Karpas-422 (cell line): ENCODE data around the gene NME2. TPM values are rescaled to one million over a fixed set of nuclear protein-coding genes. Genes with fewer than 3 reads are reported as not detected.

ENCODE experiments used
- DNase-seq: peaks from one replicate; pipeline ENCODE4 v3.0.0-alpha.2; 2015
- H2AFZ ChIP-seq: fragments of 200-600 bp; sonication (generic); 2 replicates; pipeline ENCODE4 v1.6.1; 2014; ENCODE audit warnings: antibody characterized with exemption, low read length, mixed read lengths
- H3K27ac ChIP-seq: fragments of 200-600 bp; sonication (generic); 2 replicates; pipeline ENCODE4 v1.5.1; 2014; ENCODE audit warnings: mild to moderate bottlenecking, low read length, moderate library complexity
- H3K27me3 ChIP-seq: fragments of 200-600 bp; sonication (generic); 2 replicates; pipeline ENCODE4 v1.6.1; 2014; ENCODE audit warnings: low read length, mixed read lengths
- H3K36me3 ChIP-seq: fragments of 200-600 bp; sonication (generic); 2 replicates; pipeline ENCODE4 v1.6.1; 2014; ENCODE audit warnings: low read length, mixed read lengths; ENCODE audit not compliant: insufficient read depth
- H3K4me1 ChIP-seq: fragments of 200-600 bp; sonication (generic); 2 replicates; pipeline ENCODE4 v1.6.1; 2014; ENCODE audit warnings: mild to moderate bottlenecking, low read length, mixed read lengths
- H3K4me2 ChIP-seq: fragments of 200-600 bp; sonication (generic); 2 replicates; pipeline ENCODE4 v1.6.1; 2014; ENCODE audit warnings: low read length, low read depth, mild to moderate bottlenecking; ENCODE audit not compliant: poor library complexity, severe bottlenecking
- H3K4me3 ChIP-seq: fragments of 200-600 bp; sonication (generic); 2 replicates; pipeline ENCODE4 v1.5.1; 2014; ENCODE audit warnings: mild to moderate bottlenecking, antibody characterized with exemption, low read length, mixed read lengths
- H3K79me2 ChIP-seq: fragments of 200-600 bp; sonication (generic); 2 replicates; pipeline ENCODE4 v1.6.1; 2014; ENCODE audit warnings: mild to moderate bottlenecking, low read length, mixed read lengths
- H3K9ac ChIP-seq: fragments of 200-600 bp; sonication (generic); 2 replicates; pipeline ENCODE4 v1.6.0; 2014; ENCODE audit warnings: low read length
- H3K9me2 ChIP-seq: fragments of 200-600 bp; sonication (generic), shearing (Covaris generic); replicated peaks from 2 replicates; pipeline ENCODE4 v1.6.0; 2014; ENCODE audit warnings: mild to moderate bottlenecking, low read length, moderate library complexity; ENCODE audit not compliant: insufficient read depth
- H3K9me3 ChIP-seq: fragments of 300-700, 200-600 bp; sonication (generic); 2 replicates; pipeline ENCODE4 v1.6.1; 2014; ENCODE audit warnings: low read length, mixed read lengths
- H4K20me1 ChIP-seq: fragments of 200-600 bp; sonication (generic); 2 replicates; pipeline ENCODE4 v1.6.1; 2014; ENCODE audit warnings: mild to moderate bottlenecking, antibody characterized with exemption, low read length, low read depth; ENCODE audit not compliant: insufficient read depth
- total RNA-seq: library from RNA; depleted of rRNA; stranded (reverse); fragments of >200 nt; shearing (Covaris generic); gene quantifications from 2 replicates; pipeline ENCODE4 v1.2.3, GENCODE V29; 2014; ENCODE audit warnings: low replicate concordance; rRNA removed

Gene NME2
- total RNA-seq, 1 experiment from 2014 or later: 737 TPM

GRCh38 chr17:51200846-51201245 is 34.6 kb downstream of the NME2 start:
- no peak overlapping the region for H3K4me2 ChIP-seq
- no peak overlapping the region for H3K4me3 ChIP-seq
- H2AFZ ChIP-seq: no peak overlapping the region
- no peaks in the 10 kb centered on the region for H3K79me2 ChIP-seq
- H3K9ac ChIP-seq: no peak overlapping the region
- H4K20me1 ChIP-seq: no peaks in the 10 kb centered on the region
- DNase-seq: no peak
- H3K27me3 ChIP-seq: no peaks in the 10 kb centered on the region
- no peaks in the 10 kb centered on the region for H3K9me3 ChIP-seq
- no peak overlapping the region for H3K27ac ChIP-seq
- H3K36me3 ChIP-seq: peaks cover 47% of the 10 kb centered on the region
- no peaks in the 10 kb centered on the region for H3K4me1 ChIP-seq
- H3K9me2 ChIP-seq: no peaks in the 10 kb centered on the region

- peaks cover 63% of the 10 kb centered on the region for H3K36me3 ChIP-seq
- H3K4me2 ChIP-seq: no peak overlapping the region
- H3K27me3 ChIP-seq: no peaks in the 10 kb centered on the region
- no peaks in the 10 kb centered on the region for H3K4me1 ChIP-seq
- H3K27ac ChIP-seq: no peak overlapping the region
- no peaks in the 10 kb centered on the region for H4K20me1 ChIP-seq
- H3K4me3 ChIP-seq: no peak overlapping the region
- H3K9ac ChIP-seq: no peak overlapping the region
- peaks cover 7% of the 10 kb centered on the region; the same call in 1 of the 2 replicates for H3K79me2 ChIP-seq
- no peaks in the 10 kb centered on the region for H3K9me3 ChIP-seq
- H2AFZ ChIP-seq: no peak overlapping the region
- no peaks in the 10 kb centered on the region for H3K9me2 ChIP-seq
- DNase-seq: no peak
These were observed 37.6 kb downstream of the NME2 start for GRCh38 chr17:51203838-51204237.

GRCh38 chr17:51214920-51215319 is 48.7 kb downstream of the NME2 start:
- H3K4me2 ChIP-seq: no peak overlapping the region

DNA sequence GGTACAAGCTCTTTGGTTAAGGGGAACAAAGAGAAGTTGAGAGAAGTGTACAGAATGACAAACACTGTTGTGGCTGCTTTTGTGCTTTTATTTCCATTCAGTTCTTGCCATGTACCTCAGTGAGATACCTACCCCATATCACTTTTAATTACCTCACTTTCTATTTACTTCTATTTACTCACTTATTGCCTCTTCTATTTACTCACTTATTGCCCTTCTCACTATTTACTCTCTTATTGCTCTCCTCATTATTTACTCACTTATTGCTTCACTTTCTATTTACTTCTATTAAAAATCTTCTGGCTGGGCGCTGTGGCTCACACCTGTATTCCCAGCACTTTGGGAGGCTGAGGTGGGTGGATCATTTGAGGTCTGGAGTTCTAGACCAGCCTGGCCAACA is 51.7 kb downstream of the NME2 start:
- H3K9me2 ChIP-seq: no peaks in the 10 kb centered on the region
- no peaks in the 10 kb centered on the region for H3K27me3 ChIP-seq
- peaks cover 53% of the 10 kb centered on the region; the same call in 1 of the 2 replicates for H3K36me3 ChIP-seq
- DNase-seq: no peak
- H3K9me3 ChIP-seq: no peaks in the 10 kb centered on the region
- H3K9ac ChIP-seq: no peak overlapping the region
- H3K27ac ChIP-seq: no peak overlapping the region
- no peak overlapping the region for H2AFZ ChIP-seq
- H3K4me1 ChIP-seq: no peaks in the 10 kb centered on the region
- peaks cover 28% of the 10 kb centered on the region for H3K79me2 ChIP-seq
- no peak overlapping the region for H3K4me2 ChIP-seq
- no peak overlapping the region for H3K4me3 ChIP-seq
- no peaks in the 10 kb centered on the region for H4K20me1 ChIP-seq

More at GRCh38 chr17:51214920-51215319, 48.7 kb downstream of the NME2 start:
- Histone ChIP-seq H3K27ac (no peak overlapping the region), H3K9ac (no peak overlapping the region), H3K36me3 (peaks cover 42% of the 10 kb centered on the region; the same call in 1 of the 2 replicates), H3K27me3 (no peaks in the 10 kb centered on the region), H2AFZ (no peak overlapping the region), H3K4me3 (no peak overlapping the region), H3K79me2 (peaks cover 11% of the 10 kb centered on the region), H4K20me1 (no peaks in the 10 kb centered on the region), H3K9me3 (no peaks in the 10 kb centered on the region), H3K4me1 (no peaks in the 10 kb centered on the region), H3K9me2 (no peaks in the 10 kb centered on the region)
- DNase-seq: no peak

DNA sequence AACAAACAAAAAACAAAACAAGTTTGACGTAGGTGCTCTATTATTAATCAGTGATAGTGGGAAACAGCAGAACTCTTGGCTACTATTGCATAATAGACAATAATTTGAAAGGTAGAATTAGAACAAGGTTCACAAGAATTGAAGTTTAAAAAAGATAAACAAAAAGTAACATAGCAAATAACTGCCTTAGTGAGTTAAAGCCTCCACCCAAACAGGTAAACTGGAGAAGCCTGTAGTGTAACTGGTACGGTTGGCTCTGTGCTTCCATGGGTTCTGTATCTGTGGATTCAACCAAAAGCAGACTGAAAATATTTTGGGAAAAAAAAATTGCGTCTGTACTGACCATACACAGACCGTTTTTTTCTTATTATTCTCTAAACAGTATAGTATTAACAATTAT is 55.1 kb downstream of the NME2 start:
- H3K4me3 ChIP-seq: no peak overlapping the region
- no peak overlapping the region for H3K4me2 ChIP-seq
- H3K9me3 ChIP-seq: no peaks in the 10 kb centered on the region
- H3K4me1 ChIP-seq: peaks cover 15% of the 10 kb centered on the region
- H3K36me3 ChIP-seq: peaks cover 45% of the 10 kb centered on the region; the same call in 1 of the 2 replicates
- H3K9me2 ChIP-seq: no peaks in the 10 kb centered on the region
- H3K79me2 ChIP-seq: peaks cover 56% of the 10 kb centered on the region
- no peak for DNase-seq
- H4K20me1 ChIP-seq: no peaks in the 10 kb centered on the region
- H3K27me3 ChIP-seq: no peaks in the 10 kb centered on the region
- no peak overlapping the region for H3K9ac ChIP-seq
- no peak overlapping the region for H3K27ac ChIP-seq
- no peak overlapping the region for H2AFZ ChIP-seq

Other genes with a start within 250 kb of the NME2 start
- 53.4 and 62.4 TPM in 2 replicates for gene SPAG9, start 45.5 kb upstream of the NME2 start, total RNA-seq
- 148 and 201 TPM in 2 replicates for gene NME1, start 12.9 kb upstream of the NME2 start, total RNA-seq
- gene MBTD1, start 93.6 kb downstream of the NME2 start, total RNA-seq: 28.5 and 41.3 TPM in 2 replicates
- gene UTP18, start 94.1 kb downstream of the NME2 start, total RNA-seq: 33.7 and 50.8 TPM in 2 replicates